Thymus (tissue), 11 donors: ENCODE measurements around the gene RNMT. TPM values are rescaled to one million over a fixed set of nuclear protein-coding genes. Genes with fewer than 3 reads are reported as not detected.
A peak's percentile ranks its signal among the peaks of the same experiment; 100 is the strongest.

Experiments
- DNase-seq, 9 donors: peaks; one replicate each; pipeline ENCODE4 v3.0.0-alpha.2; 2013; ENCODE audit warnings: low spot score in 9 of 9, low read depth in 6 of 9, missing footprints in 1 of 9
- H3K27ac ChIP-seq, 2 donors: one replicate each; pipeline ENCODE4 v1.5.1; 2013; ENCODE audit warnings: control low read depth in 1 of 2, low read depth in 1 of 2, low read length in 1 of 2, mild to moderate bottlenecking in 1 of 2, moderate library complexity in 1 of 2
- H3K27me3 ChIP-seq, 2 donors: one replicate each; pipeline ENCODE4 v1.5.1; 2013; ENCODE audit warnings: low read length in 1 of 2; ENCODE audit not compliant: control insufficient read depth in 2 of 2, insufficient read depth in 1 of 2
- H3K36me3 ChIP-seq, 2 donors: one replicate each; pipeline ENCODE4 v1.5.1; 2013; ENCODE audit warnings: low read length in 1 of 2, mild to moderate bottlenecking in 1 of 2, moderate library complexity in 1 of 2; ENCODE audit not compliant: control insufficient read depth in 2 of 2, insufficient read depth in 2 of 2
- H3K4me1 ChIP-seq, 2 donors: one replicate each; pipeline ENCODE4 v1.5.1; 2013; ENCODE audit warnings: low read length in 2 of 2; ENCODE audit not compliant: control insufficient read depth in 2 of 2, insufficient read depth in 2 of 2
- H3K4me3 ChIP-seq, 2 donors: one replicate each; pipeline ENCODE4 v1.5.1; 2013; ENCODE audit warnings: low read length in 2 of 2, control low read depth in 1 of 2, mild to moderate bottlenecking in 1 of 2
- H3K9me3 ChIP-seq, 2 donors: one replicate each; pipeline ENCODE4 v1.5.1; 2013; ENCODE audit warnings: low read length in 1 of 2, mild to moderate bottlenecking in 1 of 2; ENCODE audit not compliant: control insufficient read depth in 2 of 2, insufficient read depth in 1 of 2
- WGBS: extraction: QIAGEN DNeasy Blood & Tissue Kit; methylation state at CpG from one replicate; pipeline ENCODE4 v1.1.7; 2013; 5-methylcytosine and 5-hydroxymethylcytosine counted together
- polyA plus RNA-seq: library from polyadenylated mRNA; stranded (reverse); fragments of 200-250 nt; gene quantifications from one replicate; pipeline ENCODE4 v1.2.3, GENCODE V29; 2013
- total RNA-seq: library from RNA; stranded (reverse); fragments of 120-200 nt; gene quantifications from one replicate; pipeline ENCODE4 v1.2.4, GENCODE V29; 2013
- donor health status: healthy.

The RNMT gene
- total and polyA plus RNA-seq, 2 donors, result 21.6 to 25.8 TPM

DNA sequence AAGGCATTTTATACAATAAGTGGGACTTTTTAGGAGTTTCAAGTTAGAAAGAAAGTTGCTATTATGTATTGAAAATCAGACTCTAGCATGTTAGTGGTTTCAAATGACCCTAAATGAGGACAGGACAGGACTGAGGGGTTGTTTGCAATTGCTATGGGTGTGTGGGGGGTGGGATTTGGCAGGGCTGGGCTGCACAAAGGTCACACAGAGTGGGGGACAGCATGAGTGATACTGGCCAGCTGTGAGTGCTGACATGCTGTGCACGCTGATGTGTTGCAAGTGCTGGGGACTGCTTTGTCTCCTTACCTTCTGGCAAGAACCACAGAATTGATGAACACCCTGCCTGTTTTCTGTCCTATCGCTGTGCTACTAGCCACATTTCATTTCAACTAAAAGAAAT lies 29.8 kb downstream of the RNMT start:
- WGBS, result 99% methylated on average over 2 of the region's 2 CpGs
- H3K4me1 ChIP-seq, result no peaks in the 10 kb centered on the region
- no peaks in the 10 kb centered on the region for H3K27me3 ChIP-seq
- DNase-seq, result no peak
- H3K36me3 ChIP-seq, result peaks cover 18 to 34% of the 10 kb centered on the region in 2 donors
- no peak overlapping the region for H3K4me3 ChIP-seq
- no peak overlapping the region for H3K27ac ChIP-seq
- H3K9me3 ChIP-seq, result no peaks in the 10 kb centered on the region

DNA sequence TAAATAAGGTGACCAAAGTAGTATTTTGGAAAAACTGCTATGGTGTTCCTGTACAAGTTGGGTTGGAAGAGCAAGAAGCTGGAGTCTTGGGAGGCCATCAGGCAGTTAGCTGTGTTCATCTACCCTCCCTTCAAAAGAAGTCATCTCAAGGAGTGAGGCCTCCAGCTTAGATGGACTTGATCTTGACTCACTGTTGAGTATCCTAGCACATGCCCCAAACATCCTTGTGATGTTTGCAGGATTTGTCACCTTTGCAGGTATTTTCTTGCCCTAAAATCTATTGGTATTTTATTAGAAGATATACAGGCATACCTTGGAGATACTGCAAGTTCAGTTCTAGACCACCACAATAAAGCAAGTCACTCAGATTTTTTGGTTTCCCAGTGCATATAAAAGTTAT lies 30.2 kb downstream of the RNMT start:
- no peak overlapping the region for H3K27ac ChIP-seq
- no peaks in the 10 kb centered on the region for H3K4me1 ChIP-seq
- no peaks in the 10 kb centered on the region for H3K27me3 ChIP-seq
- H3K36me3 ChIP-seq, result peaks cover 18 to 34% of the 10 kb centered on the region in 2 donors
- no peak for DNase-seq
- no peak overlapping the region for H3K4me3 ChIP-seq
- no peaks in the 10 kb centered on the region for H3K9me3 ChIP-seq

DNA sequence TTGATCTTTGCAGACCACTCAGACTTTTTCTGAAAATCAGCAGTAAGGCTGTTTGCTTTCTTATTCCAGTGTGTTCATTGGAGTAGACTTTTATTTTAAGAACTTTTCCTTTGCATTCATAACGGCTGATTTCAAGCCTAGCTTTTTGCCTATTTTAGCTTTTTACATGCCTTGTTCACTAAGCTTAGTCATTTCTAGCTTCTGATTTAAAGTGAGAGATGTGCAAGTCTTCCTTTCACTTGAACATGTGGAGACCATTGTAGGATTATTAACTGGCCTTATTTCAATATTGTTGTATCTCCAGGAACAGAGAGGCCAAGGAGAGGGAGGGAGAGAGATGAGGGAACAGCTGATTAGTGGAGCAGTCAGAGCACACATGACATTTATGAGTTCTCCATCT lies 32.1 kb downstream of the RNMT start:
- no peak overlapping the region for H3K4me3 ChIP-seq
- 95% methylated on average over 1 of the region's 1 CpG for WGBS
- DNase-seq, result no peak
- no peaks in the 10 kb centered on the region for H3K27me3 ChIP-seq
- H3K9me3 ChIP-seq, result no peaks in the 10 kb centered on the region
- H3K27ac ChIP-seq, result no peak overlapping the region
- no peaks in the 10 kb centered on the region for H3K4me1 ChIP-seq
- peaks cover 22 to 26% of the 10 kb centered on the region in 2 donors for H3K36me3 ChIP-seq

DNA sequence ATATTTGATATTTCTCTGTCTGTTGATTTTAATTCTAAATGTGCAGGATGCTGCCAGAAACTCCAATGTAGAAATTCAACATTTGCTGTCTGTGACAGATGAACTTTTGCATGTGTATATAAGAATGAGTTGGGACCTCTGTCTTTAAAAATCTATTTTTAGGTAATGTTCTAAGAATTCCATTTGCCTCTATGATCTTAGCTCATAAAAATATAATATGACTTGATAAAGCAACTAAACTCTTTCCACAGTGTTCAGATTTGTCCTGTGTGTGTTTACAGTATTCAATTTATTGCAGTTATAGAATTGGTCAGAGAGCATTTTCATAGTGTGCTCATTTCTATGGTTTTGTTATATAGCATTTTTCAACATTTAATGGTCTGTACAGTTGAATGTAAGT lies 33.6 kb downstream of the RNMT start:
- Histone ChIP-seq H3K36me3 (peaks cover 13 to 17% of the 10 kb centered on the region in 2 donors), H3K4me3 (no peak overlapping the region), H3K9me3 (no peaks in the 10 kb centered on the region), H3K27me3 (no peaks in the 10 kb centered on the region), H3K4me1 (no peaks in the 10 kb centered on the region), H3K27ac (no peak overlapping the region)
- DNase-seq, result no peak

DNA sequence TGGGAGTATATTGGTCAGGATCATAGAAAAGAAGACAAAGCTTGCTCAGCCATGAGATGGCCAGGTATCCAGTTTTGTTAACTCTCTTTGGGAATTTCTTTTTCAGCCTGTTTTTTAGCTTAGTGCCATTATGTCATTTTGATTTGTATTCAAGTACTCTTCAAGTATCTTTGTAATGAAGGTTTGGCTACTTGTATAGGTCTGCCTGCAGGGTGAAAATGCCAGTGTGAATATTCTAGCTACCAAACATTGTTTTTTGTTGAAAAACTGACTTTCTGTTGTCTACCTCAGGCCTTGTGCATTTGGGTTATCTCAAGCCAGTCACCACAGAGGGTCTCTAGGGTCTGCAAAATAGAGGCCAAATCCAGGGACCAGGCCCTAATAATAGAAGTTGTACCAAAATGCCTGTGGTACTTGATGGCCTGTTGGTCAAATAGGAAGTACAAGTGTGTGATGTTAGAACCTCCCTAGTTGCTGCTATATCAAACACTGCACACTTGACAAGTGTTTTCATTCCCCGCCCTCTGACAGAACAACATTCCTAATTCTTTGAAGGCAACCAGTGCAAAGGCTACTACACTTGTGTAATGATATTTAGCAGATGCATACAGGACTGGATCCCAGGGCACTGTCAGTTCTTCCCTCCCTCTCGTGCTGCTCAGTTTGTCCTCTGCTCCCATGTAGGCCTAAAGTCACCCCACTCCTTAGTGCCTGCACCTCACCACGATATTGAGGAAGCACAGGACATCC lies 36.4 kb downstream of the RNMT start:
- H3K27ac ChIP-seq, result no peak overlapping the region
- H3K4me1 ChIP-seq, result no peaks in the 10 kb centered on the region
- no peaks in the 10 kb centered on the region for H3K27me3 ChIP-seq
- H3K4me3 ChIP-seq, result no peak overlapping the region
- H3K36me3 ChIP-seq, result peaks cover 3 to 4% of the 10 kb centered on the region in 2 donors
- no peak for DNase-seq
- H3K9me3 ChIP-seq, result no peaks in the 10 kb centered on the region
- WGBS, result 99% methylated on average over 3 of the region's 3 CpGs

DNA sequence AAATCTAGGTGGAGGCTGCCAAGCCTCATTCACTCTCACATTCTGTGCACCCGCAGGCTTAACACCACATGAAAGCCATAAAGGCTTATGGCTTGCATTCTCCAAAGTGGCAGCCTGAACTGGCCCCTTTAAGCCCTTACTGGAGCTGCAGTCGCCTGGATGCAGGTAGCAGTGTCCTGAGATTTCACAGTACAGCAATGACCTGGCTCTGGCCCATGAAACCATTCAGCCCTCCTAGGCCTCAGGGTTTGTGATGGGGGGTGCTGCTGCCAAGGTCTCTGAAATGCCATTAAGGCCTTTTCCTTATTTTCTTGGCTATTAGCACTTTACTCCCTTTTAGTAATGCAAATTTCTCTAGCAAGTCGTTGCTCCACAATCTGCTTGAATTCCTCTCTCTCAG lies 48.6 kb downstream of the RNMT start:
- DNase-seq, result no peak
- Histone ChIP-seq H3K27ac (no peak overlapping the region), H3K27me3 (no peaks in the 10 kb centered on the region), H3K4me3 (no peak overlapping the region), H3K4me1 (no peaks in the 10 kb centered on the region), H3K36me3 (no peaks in the 10 kb centered on the region), H3K9me3 (no peaks in the 10 kb centered on the region)
- WGBS, result 87% methylated on average over 3 of the region's 3 CpGs

DNA sequence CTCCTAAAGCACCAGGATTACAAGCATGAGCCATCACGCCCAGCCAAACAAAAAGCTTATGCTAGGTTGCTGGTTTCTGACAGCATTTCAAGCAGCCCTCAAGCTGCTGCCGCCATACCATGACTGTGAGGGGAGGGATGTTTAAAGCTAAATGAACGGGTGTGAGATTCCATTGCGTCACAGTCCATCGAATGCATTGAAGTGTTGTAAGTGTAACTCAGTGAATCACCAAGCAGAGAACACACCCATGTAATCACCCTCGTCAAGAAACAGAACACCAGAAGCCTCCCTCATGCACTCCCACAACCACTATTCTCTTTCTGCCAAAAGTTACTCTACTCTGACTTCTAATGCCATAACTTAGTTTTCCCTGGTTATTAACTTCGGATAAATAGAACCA lies 64.7 kb downstream of the RNMT start:
- Histone ChIP-seq H3K27ac (no peak overlapping the region), H3K36me3 (no peaks in the 10 kb centered on the region), H3K9me3 (no peaks in the 10 kb centered on the region), H3K4me3 (no peak overlapping the region), H3K4me1 (no peaks in the 10 kb centered on the region), H3K27me3 (peaks cover 0 to 2% of the 10 kb centered on the region in 2 donors)
- 89% methylated on average over 7 of the region's 7 CpGs for WGBS
- DNase-seq, result no peak

DNA sequence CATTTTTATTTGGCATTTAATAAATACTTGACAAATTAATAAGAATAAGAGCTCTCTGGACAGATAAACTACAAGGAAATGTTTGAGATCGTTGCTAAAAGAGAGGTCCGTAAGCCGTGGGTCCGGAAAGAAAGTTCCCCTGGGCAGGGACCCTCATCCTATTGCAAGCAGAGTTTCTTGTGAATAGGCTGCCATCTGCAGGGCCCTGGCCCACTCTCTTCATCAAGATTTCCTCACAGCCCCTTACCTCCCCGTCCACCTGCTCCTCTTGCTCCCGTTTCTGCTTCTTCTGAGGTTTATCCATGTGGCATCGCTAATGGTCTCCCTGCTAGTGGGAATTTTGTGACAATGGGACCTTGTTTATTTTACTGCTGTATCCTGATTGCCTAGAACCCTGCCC lies 67.3 kb downstream of the RNMT start:
- Histone ChIP-seq H3K4me3 (no peak overlapping the region), H3K4me1 (no peaks in the 10 kb centered on the region), H3K9me3 (peaks cover 0 to 4% of the 10 kb centered on the region in 2 donors), H3K36me3 (no peaks in the 10 kb centered on the region), H3K27ac (no peak overlapping the region), H3K27me3 (peaks cover 0 to 11% of the 10 kb centered on the region in 2 donors)
- peak in 1 of 9 donors; percentile 18 for DNase-seq
- 53% methylated on average over 7 of the region's 7 CpGs for WGBS

DNA sequence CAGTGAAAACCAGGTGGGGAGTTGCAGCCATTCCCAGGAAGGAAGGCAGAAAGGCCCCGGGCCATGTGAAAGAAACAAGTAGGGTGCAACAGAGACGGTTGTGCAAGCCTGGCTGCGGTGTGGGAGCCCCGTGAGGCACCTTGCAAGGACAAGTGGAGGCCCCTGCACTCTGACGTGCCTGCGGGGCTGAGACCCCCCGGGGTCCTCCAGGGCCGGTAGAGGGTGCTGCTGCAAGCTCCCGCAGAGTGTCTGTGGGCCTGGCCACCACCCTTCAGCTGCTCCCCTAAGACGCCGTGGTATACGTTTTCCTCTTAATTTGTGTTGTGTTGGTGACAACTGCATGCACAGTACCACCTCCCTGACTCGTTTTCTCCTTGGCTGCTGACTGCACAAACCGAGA lies 70.0 kb downstream of the RNMT start:
- Histone ChIP-seq H3K9me3 (peaks cover 0 to 4% of the 10 kb centered on the region in 2 donors), H3K36me3 (no peaks in the 10 kb centered on the region), H3K27ac (no peak overlapping the region), H3K4me3 (no peak overlapping the region), H3K27me3 (peaks cover 4 to 27% of the 10 kb centered on the region in 2 donors), H3K4me1 (peaks cover 5 to 6% of the 10 kb centered on the region in 2 donors)
- 90% methylated on average over 14 of the region's 14 CpGs for WGBS
- DNase-seq, result no peak
